Testis (tissue), 2 donors: ENCODE data around the gene MAP3K20.

Experiments used
- CTCF ChIP-seq, 3 experiments: fragments of 450-650 bp in 2 of 3; fragments of 200-600 bp in 1 of 3; sonication (generic) in 1 of 3; IDR thresholded peaks; one replicate each; pipeline ENCODE4 v1.5.1; 2016 to 2019; ENCODE audit warnings: antibody characterized with exemption in 3 of 3, mild to moderate bottlenecking in 2 of 3, moderate library complexity in 1 of 3
- POLR2A ChIP-seq: fragments of 450-650 bp; IDR thresholded peaks from one replicate; pipeline ENCODE4 v1.6.1; 2017; ENCODE audit warnings: antibody characterized with exemption, mild to moderate bottlenecking, moderate library complexity

- TF ChIP-seq CTCF (IDR thresholded peaks at IDR 0.05) (no peak), POLR2A (no peak)
Measured at GRCh38 chr2:173199294-173199693, 123.6 kb downstream of the MAP3K20 start.
